Nucleus accumbens (tissue), 56 donors: Measurements from ENCODE around the gene PPP2R1B.

Source experiments
- DNase-seq, 56 donors: peaks; one replicate each; lab custom pipeline; 2025; lab: John Stamatoyannopoulos, UW

The PPP2R1B gene

DNA sequence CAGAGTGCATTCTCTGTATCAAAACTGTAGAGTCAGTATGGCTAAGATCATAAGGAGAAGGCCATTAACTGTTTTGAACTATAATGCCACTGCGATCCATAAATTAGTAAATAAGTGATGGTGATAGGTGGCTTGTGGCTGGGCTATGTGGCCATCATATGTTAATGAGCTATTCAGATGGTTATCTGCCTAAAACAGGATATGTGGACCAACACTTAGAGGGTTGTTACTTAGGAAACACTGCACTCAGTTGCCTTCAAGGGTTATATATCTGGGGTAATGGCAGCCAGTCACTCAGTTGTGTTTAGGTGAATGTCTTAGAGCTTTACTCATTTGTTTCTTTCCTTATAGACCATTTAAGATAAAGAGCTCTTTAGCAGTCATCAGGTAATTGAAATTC, 66.0 kb downstream of the PPP2R1B start:
- DNase-seq: no peak

DNA sequence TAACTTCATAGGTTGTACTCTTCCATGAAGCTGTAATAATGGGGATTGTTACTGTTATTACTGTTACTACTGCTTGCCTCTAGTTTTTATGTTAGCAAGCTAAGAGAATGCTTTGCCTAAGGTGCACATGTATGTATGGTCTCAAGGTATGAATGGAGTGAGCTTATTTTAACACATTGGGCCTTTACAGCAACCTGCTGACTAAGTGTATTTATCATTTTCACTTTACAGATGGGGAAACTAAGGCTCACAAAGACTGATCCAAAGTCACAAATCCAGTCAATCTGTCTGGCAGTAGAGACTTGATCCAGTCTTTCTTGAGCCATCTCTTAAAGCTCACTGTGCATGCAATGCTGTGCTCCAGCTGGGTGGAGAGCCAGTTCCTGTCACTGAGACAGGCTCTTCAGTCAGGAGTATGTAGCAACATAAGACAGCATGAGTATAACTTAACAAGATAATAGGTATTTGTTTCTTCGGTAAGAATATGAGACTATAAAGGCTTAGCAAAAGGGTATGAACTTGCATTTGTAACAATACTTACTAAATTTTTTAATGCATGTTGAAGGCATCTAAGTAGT, 66.5 kb downstream of the PPP2R1B start:
- no peak for DNase-seq

DNA sequence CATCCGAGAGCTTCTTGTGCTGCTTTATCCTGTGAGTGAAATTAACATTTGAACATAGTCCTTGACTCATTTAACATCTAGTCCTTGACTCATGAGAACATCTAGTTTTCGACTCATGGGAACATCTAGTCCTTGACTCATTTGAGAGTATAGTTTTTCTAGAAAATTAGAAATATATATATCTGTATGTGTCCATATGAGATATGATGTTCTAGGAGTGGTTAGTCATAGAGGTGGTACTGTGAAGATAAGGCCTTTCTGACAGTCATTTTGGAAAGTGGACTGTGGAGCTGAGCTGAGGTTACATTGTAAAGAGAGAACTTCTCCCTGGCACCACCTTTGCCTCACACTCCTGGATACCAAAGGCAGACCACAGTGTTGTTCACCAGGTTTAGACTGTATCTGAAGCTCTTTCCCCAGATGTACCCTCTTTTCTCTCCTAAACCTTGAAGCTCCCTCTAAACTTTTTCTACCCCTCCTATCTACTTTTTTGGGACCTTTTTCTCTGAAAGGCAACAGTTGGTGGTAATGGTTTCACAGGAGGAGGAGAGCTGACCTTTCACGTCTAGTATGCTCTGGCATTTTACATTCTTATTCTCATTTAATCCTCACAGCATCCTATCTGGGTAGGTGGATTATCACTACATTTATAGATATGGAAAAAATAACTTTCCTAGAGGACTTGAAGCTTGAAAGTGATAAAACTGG, 67.2 kb downstream of the PPP2R1B start:
- DNase-seq: no peak

DNA sequence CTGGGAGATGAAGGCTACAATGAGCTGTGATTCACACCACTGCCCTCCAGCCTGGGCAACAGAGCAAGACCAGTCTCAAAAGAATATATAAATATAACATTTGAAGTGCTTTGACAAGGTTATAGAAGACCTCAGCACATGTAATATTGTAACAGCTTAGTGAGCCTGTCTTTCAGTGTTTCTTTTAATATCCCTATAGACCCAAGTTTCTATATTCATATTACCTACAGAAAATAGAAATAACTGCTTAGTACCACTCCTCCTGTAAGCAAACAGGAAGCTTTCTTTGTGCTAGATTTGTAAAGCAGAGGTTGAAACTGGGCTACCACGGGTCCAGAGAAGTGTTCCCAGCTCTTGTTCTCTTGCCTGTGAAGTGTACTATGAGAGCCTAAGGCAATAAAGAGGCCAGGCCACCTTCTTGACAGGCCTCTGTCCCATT, 68.2 kb downstream of the PPP2R1B start:
- DNase-seq: no peak

DNA sequence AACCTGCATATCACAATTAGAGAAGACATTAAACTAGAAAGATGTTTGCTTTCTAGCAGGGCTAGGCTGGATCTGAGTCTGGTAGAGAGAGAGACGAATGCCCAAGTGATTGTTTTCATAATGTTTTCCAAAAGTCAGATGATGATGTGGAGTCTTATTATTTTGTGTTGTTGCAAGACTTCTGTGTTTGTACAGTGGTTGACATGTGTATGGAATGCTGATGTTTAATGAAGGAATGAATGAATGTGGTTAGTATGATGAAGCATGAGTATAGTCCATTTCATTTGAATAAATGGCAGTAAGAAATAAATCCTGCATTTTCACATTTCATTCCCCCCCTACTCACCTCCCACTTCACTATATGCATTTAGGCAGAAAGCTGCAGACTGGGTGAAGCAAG, 69.6 kb downstream of the PPP2R1B start:
- no peak for DNase-seq

DNA sequence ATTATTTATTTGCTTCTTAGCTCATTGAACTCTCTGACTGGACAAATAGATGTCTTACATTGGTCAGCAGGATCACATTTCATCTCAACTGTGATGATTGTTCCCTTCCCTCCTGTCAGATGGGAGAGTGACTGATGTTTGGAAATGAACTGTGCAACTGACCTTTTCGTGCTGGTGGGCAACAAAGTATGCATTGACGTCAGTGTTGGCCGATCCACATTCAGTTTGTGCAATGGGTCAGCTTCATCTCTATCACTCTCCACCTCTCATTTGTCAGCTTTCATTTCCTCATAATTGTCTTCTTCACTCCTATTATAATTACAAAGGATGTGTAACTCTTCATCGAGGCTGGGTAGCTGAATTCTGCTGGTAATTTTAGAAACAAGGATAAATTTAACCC, 71.3 kb downstream of the PPP2R1B start:
- DNase-seq: peak in 1 of 56 donors; percentile 20

DNA sequence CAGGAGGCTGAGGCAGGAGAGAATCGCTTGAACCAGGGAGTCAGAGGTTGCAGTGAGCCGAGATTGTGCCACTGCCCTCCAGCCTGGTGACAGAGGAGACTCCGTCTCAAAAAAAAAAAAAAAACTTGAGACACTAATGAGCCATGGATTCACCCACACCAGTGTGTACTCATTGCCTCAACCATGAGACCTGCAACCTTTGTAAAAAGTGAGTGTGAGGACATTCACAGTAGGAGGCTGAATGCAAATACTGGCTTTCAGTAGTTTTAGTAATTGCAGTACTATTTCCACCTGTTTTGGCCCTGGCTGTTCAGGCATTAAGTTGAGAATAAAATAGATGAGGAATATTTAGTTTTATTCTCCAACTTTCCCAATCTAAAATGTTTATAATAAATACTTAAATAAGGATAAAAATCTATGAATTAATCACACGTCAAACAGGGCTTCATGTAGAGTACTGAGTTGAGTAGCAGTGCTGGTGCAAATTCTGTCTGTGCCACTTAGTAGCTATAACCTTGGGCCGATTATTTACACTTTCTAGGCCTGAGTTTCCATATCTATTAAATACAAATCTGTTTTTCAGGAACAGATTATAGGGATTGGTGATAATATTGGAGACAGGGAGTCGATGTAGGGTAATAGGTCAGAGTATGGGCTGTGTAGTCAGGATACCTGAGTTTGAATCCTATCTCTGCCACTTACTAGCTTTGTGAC, 72.8 kb downstream of the PPP2R1B start:
- no peak for DNase-seq

DNA sequence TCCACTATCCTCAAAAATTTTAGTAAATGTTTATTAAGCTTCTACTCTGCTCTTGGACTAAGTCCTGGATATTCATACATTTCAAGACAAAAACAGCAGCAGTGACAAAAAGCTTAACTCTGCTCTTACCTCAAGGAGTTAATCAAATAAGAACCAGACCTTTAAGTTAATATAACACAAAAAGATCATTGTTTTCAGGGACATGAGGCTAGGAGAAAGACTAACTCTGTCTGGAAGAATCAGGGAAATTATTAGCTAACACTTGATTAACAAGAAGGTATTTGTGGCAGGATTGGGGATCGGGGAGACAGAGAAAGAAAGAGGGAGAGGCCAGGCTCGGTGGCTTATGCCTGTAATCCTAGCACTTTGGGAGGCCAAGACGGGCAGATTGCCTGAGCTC, 74.4 kb downstream of the PPP2R1B start:
- no peak for DNase-seq

DNA sequence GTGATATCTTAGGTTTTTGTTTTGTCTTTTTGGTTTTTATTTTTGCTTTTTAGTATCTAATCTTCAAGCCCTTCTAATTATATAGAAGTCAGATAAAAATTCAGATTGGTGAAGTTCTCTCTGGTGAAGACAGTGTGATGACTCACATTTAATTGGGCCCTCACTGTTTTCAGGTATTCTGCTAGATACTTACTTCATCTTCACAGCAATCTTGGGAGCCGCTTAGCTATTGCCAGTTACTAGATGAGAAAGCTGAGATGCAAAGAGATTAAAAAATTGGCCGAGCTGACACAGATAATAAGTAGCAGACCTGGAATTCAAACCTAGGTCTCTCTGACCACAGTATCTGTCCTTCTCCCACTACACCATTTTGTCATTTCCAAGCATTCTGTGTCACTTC, 75.0 kb downstream of the PPP2R1B start:
- peak in 4 of 56 donors; percentile 4 to 32 (median 18) for DNase-seq

DNA sequence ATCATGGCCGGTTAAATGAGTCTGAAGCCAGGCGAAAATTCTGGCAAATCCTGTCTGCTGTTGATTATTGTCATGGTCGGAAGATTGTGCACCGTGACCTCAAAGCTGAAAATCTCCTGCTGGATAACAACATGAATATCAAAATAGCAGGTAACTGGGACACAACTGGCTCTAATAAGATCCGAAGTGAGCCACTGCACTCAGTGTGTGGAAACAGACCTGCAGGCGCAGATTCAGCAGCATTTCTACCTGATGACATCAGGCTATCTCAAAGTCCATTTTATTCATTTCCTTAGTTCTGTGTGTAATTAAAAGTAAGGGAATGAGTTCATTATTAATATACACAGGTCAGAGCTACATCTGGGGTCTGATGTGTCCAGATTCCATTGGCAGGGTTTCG, 78.2 kb downstream of the PPP2R1B start:
- no peak for DNase-seq

DNA sequence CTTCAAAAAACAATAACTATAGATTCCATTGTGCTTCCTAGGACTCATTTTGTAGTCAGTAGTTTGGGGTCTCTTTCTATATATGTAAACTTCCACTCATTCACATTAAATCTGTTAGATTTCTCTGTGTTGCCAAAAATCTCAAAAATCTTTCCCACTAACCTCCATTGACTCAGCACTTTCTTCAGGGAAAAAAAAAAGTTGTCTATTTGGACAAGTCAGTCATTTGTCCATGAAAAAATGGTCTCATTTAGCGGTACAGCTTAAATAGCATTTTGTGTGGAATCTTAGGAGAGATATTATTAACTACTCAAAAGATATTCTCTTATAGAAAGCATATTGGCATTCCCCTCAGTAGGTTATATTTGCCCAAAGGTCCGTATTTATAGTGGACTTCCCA, 81.9 kb downstream of the PPP2R1B start:
- DNase-seq: no peak

DNA sequence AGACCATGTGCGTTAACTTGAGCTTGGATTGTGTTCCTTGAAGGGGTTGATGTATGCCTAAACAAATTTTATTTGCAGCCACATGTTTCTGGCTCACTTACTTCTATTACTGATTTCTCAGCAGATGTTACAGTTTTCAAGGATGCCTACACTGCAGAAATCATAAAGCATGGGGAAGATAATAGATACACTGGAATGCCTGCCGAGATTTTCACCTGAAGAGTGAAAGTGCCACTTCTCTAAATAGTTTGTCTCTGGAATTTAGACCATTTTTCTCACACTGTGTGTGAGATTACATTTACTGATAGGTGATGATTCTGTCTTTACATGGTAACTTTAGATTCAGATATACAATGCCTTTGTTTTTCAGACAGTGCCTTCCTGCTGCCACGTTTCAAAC, 82.4 kb downstream of the PPP2R1B start:
- DNase-seq: no peak

DNA sequence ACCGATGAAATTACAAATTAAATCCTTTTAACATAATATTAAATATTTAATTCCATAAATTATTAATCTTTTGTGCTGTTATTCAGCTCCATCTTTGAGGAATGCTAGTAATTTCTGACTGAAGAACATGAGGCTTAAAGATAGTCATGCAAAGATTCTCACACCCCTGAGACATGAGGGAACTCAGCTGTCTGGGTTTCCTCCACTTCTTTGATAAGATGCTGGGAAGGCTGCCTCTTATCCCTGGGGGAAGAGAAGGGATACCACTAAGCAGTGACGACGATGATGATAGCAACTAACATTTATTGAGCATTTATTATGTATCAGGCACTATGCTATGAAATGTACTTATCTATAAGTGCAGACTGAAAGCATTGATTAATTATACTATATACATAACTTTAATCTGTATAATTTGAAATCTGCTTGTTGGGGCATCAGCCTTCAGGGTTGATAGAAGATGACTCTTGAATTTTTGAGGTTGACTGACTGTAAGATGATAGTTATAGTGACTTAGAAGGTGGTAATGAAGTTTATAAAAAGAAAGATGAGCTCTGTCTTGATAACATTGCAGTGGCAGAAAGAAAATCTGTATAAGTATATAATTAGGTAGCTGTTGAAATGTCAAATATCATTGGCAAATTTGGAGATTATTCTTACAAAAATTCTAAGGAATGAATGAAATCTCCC, 85.6 kb downstream of the PPP2R1B start:
- no peak for DNase-seq
